ENCODE measurements around the gene SPHKAP.

DNA sequence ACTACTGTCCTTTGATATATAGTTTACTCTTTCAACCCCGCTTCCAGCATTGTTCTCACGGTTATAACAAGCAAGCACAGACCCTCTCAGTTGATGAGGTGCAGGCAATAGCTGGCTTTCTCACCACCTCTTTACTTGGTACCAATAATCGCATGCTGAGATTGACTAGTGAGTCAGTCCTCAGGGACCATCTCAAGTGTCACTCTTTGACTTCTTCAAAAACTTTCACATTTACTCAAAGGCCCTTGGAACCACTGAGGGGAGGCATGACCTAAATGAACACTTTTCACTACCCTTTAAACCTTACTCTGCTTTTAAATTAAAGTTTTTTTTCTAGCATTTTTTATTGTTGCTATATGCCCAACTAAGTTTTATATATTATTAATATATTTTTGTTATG lies 208.2 kb downstream of the SPHKAP start:
- TF ChIP-seq, protein P1, sequence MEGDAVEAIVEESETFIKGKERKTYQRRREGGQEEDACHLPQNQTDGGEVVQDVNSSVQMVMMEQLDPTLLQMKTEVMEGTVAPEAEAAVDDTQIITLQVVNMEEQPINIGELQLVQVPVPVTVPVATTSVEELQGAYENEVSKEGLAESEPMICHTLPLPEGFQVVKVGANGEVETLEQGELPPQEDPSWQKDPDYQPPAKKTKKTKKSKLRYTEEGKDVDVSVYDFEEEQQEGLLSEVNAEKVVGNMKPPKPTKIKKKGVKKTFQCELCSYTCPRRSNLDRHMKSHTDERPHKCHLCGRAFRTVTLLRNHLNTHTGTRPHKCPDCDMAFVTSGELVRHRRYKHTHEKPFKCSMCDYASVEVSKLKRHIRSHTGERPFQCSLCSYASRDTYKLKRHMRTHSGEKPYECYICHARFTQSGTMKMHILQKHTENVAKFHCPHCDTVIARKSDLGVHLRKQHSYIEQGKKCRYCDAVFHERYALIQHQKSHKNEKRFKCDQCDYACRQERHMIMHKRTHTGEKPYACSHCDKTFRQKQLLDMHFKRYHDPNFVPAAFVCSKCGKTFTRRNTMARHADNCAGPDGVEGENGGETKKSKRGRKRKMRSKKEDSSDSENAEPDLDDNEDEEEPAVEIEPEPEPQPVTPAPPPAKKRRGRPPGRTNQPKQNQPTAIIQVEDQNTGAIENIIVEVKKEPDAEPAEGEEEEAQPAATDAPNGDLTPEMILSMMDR (IDR thresholded peaks at IDR 0.05) = no peak
- TF ChIP-seq POLR2A (IDR thresholded peaks at IDR 0.05) = no peak

Data from right lobe of liver (tissue), 4 donors.